GM19395 (cell line): ENCODE data around the gene ITGA11.

Source experiments
- ATAC-seq: cut with Tn5 transposase; IDR thresholded peaks from one replicate; pipeline ENCODE4 v1.9.1; 2021; ENCODE audit warnings: mild to moderate bottlenecking, moderate library complexity; ENCODE audit not compliant: unreplicated experiment

Gene ITGA11

DNA sequence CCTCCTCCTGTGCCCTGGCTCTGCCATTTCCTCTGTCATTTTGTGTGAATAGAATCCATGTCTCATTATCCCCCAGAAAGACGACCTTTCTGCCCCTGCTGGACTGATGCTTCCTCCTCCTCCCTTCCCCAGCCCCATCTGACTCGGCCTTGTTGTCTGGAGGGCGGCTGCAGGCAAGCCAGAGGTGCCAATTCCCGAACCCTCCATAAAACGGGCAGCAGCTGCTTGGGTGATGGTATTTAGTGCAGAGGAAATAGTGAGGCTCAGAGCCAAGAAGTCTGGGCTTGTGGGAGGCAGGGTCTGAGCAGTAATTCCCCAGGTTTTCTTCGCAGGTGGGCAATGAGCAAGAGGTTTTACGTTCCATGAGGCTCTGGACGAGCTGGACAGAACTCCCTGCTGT, 71.2 kb downstream of the ITGA11 start:
- ATAC-seq: no peak

DNA sequence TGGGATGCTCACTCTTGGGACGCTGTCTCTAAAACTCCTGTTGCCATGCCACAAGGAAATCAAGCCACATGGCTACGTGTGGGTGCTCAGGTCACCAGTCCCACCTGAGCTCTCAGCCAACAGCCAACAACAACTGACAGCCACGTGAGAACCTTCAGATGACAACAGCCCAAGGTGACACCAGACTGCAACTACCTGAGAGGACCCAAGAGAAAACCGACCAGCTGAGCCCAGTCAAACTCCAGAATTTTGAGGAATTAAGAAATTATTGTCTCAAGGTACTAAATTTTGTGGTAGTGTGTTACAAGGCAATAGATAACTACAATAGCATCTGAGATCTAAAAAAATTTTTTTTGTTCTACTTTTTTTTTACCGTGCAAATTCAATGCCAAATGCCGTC, 75.2 kb downstream of the ITGA11 start:
- ATAC-seq: no peak

DNA sequence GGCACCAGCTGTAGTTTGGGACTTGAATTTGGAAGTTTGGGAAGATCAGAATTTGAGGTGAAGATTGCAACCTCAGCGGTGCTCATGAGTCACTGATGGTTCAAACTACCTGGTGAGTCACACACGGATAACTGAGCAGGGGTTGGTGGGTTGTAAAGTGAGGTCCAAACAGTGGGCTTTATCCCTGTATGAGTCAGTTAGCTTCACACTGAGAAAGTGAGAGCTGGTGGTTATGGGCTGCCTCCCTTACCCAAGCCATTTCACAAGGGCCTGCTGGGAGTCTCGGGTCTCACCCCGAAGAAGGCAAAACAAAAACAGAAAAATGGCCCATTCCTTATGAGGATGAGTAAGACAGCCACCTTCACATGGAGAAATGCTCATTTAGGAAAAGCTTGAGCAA, 77.0 kb downstream of the ITGA11 start:
- no peak for ATAC-seq

DNA sequence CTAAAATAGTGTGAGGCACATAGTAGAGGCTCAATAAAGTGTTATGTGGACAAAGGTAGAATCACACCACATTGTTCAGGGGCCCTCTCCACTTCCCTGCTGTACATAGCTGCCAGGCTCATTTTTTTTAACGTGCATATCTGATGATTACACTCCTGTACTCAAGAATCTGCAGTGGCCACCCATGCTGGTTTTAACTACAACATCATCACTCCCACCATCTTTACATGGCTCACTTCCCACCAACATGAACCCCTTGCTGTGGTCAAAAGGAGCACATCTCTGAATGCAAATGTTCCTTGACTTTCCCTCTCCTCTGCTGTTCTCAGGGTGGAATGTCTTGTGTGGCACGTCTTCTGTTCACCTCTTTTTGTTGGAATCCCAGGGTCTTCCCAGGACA, 77.7 kb downstream of the ITGA11 start:
- no peak for ATAC-seq

DNA sequence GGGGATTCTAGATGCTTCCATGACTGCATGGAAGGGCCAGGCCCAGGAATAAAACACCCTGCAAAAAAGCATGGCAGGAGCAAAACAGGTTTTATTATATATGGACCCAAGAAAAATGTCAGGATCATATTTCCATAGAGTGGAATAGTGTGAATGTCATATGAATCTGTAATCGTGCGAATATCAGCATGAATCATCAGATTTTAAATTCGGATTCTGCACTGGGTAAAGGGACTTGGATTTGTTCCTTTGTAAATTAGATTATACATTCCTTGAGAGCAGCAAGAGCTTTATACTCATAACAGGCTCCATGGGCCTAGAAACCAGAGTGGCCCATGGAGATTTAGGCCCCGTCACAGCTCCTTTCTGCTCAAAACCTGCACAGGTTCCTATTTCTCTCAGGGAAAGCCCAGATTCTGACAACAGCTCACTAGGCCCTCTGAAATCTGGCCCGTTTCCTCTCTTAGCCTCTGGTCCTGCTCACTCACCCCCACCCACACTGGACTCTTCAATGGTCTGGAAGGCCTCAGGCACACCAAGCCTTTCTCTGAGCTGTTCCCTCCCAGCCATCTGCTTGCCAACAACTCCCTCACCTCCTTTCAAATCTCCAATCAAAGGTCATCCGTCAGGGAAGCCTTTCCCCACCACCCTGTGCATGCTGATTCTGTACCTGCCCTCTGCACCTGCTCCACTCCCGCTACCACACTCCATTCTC, 78.4 kb downstream of the ITGA11 start:
- ATAC-seq: no peak

DNA sequence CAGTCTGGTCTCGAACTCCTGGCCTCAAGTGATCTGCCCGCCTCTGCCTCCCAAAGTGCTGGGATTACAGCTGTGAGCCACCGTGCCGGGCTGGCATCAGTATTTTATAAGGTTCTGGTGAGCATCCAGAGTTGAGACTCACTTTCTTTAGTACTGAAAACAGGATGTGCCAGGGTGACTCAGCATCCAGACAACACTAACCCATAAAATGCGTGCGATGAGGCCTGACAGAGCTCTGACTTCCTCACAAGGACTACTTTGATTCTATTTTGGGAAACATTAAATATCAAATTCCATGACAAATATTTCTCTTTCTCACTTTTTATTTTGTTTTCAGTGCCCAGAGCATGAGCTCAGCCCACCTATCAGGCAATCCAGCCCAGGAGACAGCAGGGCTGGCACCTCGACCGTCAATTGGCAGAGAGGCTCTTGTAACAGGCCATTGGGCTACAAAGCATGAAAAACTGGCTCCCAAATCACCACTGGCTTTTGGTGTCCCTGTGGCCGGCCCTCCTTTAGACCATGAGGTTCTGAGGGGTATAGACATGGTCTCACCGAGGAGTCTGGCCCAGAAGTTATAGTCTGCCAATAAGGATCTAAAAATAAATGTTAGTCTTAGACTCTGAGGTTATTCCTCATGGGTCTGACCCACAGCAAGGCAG, 79.4 kb downstream of the ITGA11 start:
- no peak for ATAC-seq

DNA sequence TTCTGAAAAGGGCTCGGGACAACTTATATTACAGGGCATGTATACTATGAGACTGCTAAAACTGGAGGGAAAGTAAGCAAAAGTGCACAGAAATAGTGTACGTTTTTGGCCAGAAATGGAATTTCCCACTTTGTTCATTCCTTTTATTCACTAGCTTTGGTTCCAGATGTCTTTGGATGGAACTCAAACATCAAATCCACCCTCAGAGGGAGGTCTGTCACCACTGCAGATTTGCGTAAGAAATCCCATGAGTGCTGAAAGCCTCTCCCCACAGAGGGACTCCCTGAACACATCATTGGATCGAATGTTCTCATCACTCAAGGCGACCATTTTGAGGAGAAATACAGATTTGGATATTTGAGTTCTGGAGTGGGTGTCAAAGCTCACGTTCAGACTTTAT, 82.8 kb downstream of the ITGA11 start:
- ATAC-seq: no peak

DNA sequence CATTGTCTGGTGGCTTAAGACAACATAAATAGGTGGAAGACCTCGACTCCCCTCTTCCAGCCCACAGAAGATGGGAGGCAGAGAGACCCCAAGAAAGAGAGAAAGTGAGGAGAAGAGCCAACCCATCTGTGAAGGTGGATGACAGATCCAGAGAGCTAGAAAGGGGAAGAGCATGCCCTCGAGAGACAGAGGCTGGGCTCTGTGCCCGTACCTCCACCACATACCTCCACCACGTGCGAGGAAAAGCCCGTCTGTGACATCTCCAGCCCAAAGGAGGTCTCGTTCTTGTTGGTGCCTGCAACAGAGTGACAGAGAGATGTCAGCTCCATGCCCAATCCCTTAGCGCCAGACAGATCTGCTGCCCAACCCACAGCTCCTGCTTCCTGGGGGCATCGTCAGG, 83.4 kb downstream of the ITGA11 start:
- ATAC-seq: no peak

DNA sequence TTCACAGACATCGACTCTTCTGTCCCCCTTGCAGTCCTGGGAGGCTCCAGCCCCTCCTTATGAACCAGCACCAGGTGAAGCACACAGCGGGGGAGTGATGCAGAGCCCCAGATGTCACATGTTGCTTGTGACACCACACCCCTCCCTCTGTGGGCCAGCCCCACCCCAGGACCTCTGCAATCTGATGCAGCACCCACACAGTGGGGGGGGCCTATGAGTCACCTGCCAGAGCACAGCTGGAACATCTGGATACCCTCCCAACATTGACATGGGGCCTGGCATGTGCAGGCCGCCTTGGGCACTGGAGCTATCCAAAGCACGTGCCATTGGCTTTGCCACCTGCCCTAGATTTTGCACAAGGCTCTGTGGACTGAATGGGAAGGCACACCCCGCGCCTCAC, 83.9 kb downstream of the ITGA11 start:
- no peak for ATAC-seq

DNA sequence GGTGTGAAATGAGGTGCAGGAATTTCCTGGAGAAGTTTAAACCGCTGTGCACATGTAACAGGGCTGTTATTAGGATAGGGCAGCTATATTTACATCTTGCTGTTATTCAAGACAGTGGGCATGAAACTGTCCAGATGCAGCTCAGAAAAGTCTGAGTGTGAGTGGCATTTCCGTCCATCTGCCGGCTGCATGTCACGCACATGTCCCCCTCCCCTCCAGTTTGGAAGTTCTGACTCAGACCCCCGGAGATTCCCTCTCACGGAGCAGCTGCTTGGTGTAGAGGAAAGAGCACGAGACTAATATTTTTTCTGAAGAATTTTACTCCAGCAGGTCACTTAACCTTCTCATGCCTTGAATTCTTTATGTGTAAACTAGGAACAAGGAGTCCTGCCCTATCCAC, 84.6 kb downstream of the ITGA11 start:
- ATAC-seq: no peak

DNA sequence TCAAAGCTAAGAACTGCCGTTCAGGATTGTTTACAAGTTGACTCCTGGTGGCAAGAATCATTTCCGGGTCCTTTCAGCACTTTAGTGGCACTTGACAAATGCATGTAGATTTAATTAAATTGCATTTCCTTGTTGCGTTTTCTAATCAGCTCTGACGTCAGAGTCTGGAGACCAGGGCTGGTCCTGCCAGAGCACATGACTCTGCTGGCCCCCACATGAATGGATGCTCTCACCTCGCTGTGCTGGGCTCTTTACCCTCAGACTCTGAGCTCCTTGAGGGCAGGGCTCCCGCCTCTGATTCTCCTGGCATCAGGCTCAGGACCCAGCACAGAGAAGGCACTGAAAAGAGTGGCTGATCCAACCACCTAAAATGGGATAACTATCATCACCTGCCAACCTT, 85.0 kb downstream of the ITGA11 start:
- no peak for ATAC-seq

DNA sequence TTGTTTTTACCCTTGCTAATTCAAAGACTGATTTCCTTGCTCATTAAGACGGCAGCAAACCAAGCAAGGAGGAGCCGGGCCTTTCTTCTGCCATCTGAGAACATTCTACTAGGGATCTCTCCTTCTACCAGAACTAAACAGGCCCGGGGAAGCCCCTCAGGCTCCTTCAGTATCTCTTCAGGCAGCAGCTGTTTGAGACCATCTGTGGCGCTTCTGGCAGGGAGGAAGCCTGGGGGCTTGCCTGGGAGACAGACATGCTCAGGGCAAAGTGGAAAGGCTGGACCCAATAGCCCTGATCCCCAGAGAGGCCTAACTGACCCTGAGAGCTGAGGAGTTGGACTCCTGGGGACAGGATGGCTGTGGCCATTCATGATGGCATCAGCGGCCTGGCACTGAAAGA, 86.5 kb downstream of the ITGA11 start:
- no peak for ATAC-seq

DNA sequence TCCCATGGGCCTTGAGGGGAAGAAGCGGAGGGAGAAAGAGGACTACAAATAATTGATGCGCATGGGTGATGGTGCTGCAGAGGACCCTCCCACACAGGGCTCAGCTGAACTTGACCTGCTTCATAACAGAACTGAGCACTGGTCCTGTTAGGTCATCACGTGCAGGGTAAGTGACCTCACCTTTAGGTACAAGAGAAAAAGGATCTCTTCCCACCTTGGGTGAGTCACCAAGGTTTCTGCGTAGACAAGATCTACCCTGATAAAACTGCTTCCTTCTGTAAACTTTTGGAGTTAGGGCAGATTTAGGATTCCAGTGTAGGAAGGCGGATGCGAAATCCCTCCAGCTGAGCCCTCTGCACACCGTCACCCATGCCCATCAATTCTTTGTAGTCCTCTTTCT, 87.4 kb downstream of the ITGA11 start:
- no peak for ATAC-seq

DNA sequence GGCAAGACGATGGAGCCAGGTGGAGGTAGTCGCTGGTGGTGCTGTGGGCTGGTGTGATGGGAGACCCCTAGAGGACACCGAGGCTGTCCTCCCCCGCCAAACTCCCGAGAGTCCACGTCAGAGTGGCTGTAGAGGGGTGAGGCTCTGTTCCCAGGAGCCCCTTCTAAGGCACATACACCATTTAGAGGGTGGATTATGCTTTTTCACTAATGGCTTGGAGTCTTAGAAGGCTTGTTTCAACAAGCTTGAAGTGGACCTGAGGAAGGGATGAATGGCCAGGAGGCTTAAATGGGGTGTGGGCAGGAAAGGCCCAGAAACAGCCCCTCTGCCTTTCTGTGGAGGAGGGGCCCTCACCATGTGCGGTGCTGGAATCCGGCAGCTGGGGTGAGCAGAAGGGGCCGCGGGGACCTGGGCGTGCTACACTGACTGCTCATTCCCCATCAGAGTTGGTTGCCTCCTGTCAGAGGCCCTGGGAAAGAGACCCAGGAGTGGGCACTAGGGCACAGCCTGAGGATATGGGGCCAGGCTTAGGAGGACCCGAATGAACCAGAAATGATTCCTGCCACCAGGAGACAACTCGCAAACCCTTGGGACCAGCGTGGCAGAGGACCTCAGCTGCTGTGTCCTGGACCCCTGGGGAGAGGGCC, 88.3 kb downstream of the ITGA11 start:
- ATAC-seq: no peak

DNA sequence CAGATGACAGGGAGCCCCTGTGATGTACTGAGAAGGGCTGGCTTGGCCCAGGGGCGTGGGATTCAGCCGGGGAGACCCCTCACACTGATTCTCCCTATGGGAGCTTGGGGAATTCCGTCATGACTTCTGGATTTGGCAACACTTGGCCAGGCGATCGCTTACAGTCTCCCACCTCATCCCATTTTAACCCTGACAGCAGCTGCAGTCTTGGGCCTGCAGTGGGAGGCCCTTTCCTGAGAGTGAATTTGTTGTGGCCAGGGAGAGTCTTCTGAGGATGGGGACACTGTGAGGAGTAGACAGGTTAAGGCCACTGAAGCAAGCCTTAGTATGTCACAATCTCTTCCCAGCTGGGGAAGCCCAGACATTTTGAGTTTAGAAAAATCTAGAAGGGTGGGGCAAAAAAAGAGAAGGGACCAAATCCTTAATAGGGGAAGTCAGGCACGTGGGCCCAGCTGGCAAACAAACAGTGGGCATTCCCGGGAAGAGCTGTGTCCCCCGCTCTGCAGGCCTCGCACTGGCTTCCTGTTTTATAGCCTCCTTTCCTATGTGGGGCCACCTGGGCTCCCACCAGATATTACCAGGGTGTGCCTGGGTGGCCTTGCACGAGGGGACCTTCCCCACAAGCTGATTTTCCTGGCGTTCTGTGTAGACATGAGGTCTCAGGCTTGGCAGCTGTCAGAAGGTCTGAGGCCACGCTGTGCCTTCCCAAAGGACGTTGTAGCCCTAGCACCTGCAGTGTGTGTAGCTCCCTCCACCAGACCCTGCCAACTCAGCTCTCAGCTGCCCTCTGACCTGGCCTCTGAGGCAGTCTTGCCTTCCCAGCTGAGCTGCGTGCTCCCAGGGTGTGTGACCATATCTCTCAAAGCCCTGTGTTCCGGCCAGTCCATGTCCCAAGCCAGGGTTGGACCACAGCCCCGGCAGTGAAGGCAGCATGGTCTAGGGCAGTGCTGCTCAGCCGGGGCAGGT, 89.9 kb downstream of the ITGA11 start:
- no peak for ATAC-seq

DNA sequence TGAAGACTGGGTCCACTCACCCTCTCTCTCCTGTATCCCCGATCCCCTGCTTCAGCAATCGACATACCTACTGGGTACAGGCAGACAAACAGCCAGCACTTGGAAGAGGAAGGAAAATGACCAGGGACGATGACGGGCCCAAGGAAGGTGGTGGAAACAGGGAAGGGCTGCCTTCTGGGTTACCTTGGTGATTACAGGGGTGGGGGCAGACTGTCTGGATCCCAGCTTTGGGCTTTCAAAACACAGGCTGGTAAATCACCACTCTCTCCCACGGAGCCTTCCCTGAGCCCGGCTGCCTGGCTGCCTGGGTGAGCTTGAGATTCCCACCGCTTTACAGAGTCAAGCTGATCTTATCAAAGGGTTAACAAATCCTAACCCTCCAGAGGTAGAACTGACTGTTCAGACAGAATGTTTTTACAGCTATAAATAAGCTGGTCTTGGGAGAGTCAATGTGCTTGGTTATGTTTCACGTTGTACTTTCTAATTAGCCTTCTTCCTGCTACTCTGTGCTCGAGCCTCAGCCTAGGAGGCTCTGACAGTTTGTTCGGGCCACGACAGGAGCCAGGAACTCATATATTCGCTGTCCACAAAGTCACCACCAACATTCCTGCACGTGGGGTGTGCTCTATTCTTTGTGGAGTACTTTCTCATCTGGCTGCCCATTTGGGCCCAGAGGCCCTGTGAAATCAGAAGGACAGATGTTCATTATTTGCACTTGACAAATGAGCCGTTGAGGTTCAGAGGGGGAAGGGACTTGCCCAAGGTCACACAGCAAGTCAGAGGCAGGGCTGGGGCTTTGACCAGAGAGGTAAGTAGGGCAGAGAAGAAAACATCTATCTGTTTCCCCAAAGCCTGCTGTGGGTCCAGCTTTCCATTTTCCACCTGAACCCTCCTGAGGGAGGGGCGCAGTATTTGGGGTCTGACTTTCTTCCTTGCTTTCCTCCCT, 91.0 kb downstream of the ITGA11 start:
- no peak for ATAC-seq

DNA sequence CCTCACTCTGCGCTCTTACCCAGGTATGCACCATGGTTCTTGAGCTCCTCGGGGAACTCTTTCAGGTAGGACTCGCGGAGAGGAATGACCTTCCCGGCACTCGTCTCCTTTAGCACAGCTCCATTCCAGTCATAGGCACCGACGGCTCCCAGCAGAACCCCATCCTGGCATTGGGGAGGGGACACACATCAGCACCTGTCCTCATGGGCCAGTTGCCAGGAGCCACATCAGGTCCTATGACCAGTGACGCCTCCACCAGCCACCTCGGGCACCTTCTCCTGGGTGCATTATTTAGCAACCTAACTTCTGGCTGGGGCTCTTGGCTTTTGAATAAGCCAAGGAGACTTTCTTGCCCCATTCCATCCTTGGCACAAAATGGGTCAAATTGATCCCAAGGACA, 92.5 kb downstream of the ITGA11 start:
- ATAC-seq: no peak

DNA sequence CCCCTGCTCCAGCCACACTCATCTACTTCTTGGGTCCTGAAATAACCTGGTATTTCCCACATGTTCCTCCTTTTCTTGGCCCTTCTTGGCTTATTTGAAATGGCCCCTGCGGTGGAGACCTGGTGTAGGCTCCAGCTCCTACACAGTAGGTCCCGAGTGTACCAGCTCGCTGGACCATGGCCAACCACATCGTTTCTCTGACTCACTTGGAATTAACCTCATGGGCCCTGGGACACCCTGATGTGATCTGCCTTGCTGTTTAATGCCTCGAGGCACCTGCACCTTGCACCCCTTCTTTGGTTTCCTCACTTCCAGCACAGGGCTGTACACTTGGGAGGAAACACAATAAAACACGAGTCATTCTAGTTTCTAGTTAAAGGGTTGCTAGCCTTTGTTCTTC, 94.1 kb downstream of the ITGA11 start:
- no peak for ATAC-seq

DNA sequence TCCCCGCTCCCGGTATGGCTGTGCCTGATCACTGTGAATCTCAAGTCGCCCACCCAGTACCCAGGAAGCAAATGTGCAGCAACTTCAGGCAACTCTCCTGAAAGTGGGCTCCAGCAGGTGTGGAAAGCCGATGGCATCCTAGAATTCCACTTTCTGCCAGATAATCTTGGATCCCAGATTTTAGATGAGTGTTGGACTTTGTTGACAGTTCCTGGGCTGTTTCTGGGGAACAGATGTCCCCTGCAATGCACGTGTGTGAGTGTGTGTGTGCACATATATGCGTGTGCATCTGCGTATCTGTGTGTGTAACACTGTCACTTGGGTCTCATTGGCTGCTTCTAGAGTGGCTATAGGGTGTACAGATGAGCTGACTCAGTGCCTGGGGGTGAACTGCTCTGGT, 95.4 kb downstream of the ITGA11 start:
- no peak for ATAC-seq

DNA sequence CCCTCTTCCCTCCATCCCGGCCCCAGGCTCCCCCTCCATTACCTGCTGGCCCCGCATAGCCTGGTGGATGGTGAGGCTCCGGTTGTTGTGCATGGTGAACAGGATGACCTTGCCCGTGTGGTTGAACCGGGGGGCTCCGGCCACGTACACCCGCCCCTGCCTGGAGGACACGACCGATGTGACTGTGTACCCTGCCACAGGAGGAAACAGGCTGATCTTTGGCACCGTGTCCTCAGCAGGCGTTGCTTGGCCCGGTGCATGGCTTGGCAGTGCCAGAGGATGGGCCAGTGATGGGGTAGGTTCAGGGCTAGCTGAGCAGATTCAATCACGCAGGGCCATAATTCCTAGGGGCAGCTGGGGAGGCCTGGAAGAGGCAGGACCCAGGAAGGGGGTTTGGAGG, 96.3 kb downstream of the ITGA11 start:
- no peak for ATAC-seq
